Kidney capillary endothelial cell (primary cell): ENCODE data around the gene HCFC1.
"Not testable (repeated sequence)": the region's sequence is repeated elsewhere in the genome, so short reads cannot be mapped to it uniquely, and the experiment has no call there.

Source experiments
- DNase-seq: peaks from one replicate; pipeline ENCODE4 v3.0.0-alpha.2; 2018; ENCODE audit warnings: low spot score

The HCFC1 gene

DNA sequence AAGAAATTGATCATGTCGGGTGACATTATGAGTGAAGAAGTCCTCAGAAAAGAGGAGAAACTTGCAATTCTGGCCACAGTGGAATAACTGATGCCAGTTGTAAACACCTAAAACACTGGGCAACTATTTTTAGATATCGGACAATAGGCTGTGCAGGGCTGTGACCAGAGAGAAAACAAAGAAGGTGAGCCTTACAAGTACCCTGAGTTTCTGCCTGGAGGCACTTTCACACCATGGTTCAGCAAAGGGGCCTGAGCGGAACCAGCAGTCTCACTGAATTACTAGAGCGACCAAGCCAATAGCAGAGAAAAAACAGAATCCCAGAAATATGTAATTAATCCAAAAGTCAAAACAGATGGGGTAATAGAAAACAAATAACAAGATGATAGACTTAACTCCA lies 36.9 kb upstream of the HCFC1 start:
- DNase-seq = no peak

DNA sequence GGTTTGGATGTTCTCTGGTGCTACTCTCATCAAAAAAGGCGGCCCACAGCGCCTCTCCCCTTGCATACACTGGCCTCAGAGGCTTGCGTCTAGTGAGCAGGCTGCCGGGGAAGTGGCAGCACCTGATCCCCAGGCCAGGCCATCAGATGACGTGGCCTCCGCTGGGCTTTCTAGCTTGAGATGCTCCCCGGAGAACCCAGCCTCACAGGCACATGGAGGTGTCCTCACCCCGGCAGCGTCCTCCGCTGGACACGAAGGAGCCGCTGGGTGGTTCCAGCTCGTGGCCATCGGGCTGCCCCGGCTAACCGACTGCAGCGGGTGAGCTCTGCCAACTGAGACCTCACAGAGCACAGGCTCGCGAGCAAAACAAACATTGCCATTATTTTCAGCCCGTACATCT lies 35.3 kb upstream of the HCFC1 start:
- no peak for DNase-seq

DNA sequence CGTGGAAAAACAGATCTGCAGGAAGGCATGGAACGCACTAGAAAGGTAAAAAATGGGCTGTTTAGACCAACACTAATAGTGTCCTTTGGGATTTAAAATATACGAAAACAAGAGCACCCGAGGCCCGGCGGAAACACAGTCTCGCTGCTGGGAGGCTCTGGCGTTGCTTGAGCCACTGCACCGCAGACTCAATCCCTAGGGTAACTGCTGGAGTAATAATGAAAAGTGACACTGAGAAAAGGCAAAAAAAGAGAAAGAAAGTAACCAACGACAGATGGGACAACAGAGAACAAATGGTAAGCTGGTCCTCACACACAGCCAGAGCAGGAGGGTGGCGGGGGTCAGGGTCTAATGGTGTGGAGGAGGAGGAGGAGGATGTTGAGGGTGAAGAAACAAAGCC lies 32.7 kb upstream of the HCFC1 start:
- no peak for DNase-seq

DNA sequence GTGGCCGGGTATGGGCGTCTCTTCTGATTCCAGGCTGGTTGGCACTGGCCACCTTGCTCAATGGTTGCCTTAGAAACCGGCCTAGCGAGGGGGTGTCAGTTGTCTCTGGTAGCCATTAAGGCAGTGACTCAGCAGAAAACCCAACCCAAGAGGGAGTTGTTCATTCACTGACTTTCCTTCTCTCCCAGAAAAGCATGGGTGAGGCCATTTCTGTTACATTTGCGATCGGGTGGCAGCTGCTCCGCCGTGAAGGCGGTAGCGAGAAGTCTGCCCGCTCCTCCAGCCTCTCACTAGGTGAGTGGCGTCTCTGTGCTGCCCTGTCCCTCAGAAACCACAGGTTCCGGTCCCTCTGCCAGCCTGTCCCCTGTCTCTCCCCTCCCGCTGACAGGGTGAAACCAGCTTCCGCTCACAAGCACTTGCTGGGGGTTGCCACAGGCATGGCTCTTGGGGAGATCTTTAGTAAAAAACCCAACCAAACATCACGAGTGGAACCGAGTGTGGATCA lies 30.6 kb upstream of the HCFC1 start:
- DNase-seq = no peak

DNA sequence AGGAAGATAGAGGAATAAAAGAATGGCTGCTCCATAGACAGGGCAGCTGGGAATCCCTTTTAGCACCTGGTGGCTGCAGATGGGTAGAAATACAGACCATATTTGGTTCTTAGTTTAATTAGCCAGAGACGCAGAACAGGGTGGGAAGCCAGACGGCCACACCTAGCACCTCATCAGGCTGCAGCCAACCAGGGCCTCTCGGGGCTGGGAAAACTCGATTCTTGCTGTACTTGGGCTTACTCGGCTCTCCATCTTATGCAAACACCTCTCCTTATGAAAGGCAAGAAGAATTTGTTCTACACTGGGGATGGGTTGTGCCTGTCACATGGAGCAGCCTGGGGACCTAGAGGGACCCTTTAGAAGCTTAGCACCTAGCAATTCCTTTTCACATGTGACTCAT lies 28.4 kb upstream of the HCFC1 start:
- no peak for DNase-seq

DNA sequence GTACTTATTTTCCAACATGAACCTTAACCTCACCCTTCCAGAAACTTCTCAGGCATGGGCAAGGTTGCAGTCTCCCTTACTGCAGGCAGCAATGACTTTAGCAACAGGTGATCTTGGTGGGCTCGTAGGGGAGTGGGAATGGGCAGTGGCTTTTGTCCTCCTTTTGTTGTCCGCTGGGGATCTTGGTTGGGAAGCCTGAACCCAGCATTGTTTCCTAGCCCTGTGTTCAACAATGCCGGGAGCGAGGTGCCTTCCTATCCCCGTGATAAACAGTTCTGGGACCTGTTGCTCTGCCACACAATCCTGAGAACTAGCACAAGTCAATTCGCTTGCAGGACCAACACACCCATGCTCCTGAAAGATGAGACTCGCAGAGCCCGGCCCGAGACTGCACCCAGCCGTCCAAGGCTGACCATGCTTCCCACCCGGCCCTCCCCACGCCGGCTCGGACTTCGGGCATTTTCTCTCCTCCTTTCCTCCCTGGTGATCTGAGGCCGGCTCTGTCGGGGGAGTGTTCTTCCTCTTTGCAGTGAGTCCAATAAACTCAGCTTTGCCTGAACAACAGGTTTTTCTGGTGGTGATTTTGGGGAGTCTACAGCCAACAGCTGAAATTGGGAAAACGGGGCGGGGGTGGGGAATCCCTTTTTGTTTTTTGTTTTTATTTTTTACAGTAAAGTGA lies 27.9 kb upstream of the HCFC1 start:
- DNase-seq = no peak

DNA sequence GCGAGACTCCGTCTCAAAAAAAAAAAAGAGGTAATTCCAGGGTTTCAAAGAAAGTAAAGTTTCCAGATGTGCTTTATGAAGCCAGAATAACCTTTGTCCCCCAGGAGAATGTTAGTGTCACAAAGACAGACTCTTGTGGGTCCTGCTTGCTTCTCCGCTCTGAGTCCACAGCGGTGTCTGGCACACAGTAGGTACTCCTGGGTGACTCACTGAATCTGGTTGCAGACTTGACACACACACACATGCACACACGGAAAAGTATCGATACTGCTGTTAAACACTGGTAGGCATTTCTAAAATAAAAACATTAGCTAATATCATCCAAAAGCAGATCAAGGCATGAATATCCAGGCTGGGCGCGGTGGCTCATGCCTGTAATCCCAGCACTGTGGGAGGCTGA lies 23.9 kb upstream of the HCFC1 start:
- no peak for DNase-seq

DNA sequence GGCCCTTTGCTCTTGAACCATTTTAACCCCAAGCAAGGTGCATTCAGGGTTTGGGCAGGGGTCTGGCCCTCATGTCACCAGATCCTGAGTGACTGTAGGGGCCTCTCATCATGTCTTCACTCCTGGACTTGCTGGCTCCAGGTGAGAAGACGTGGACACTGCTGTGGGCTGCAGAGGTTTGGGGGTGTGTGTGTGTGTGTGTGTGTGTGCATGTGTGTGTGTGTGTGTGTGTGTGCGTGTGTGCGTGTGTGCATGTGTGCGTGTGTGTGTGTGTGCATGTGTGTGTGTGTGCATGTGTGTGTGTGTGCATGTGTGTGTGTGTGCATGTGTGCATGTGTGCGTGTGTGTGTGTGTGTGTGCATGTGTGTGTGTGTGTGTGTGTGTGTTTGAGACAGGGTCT lies 22.8 kb upstream of the HCFC1 start:
- not testable (repeated sequence) for DNase-seq

DNA sequence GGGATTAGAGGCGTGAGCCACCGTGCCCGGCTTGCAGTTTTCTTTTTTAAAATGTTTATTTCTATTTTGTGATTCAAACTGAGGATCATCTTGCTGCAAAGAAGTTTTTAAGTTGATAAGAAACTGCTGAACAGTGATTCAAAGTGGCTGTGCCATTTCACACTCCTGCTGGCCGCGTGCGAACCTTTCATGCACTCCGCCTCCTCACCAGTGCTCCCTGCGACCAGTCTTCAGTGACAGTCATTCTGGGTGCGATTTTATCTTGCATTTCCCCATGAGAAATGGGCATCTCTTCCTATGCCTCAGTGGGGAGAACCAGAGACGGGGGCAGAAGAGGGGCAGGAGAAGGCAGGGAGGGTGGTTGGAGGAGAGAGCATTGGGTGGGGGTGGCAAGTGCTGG lies 22.4 kb upstream of the HCFC1 start:
- DNase-seq = no peak

DNA sequence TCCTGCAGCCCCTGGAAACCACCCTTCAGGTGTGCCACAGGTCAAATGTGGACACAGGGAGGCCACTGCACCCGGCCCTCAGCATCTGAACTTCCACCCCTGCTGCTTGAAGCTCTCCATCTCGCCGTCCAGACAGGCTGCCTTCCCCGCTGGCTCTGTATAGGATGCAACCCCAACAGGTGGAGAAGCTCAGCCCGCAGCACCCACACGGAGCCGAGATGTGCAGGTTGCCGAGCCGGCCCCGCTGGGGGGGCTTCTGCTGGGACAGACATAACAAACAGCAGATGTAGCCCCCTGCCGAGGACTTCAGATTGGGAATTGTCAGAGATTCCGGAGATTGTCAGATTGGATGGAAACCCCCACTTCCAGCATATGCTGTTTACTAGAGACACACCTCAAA lies 21.5 kb upstream of the HCFC1 start:
- DNase-seq = no peak

DNA sequence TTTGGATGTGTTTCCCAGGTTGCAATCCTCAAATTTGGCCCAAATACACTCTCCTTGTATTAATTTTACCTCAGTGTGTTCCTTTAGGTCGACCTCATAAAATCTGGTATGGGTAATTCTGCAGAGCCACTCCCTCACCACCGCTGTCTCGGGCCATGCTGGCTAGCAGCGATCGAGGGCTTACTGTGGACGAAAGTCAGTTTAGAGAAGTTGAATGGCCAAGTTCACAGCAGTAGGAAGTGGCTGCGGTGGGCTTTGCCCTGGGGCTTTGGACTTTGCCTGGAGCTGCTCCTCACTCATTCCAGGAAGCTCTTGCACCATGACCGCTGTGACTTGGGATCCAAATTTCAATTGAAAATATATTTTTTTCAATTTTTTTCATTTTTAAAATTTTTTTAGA lies 20.6 kb upstream of the HCFC1 start:
- no peak for DNase-seq

DNA sequence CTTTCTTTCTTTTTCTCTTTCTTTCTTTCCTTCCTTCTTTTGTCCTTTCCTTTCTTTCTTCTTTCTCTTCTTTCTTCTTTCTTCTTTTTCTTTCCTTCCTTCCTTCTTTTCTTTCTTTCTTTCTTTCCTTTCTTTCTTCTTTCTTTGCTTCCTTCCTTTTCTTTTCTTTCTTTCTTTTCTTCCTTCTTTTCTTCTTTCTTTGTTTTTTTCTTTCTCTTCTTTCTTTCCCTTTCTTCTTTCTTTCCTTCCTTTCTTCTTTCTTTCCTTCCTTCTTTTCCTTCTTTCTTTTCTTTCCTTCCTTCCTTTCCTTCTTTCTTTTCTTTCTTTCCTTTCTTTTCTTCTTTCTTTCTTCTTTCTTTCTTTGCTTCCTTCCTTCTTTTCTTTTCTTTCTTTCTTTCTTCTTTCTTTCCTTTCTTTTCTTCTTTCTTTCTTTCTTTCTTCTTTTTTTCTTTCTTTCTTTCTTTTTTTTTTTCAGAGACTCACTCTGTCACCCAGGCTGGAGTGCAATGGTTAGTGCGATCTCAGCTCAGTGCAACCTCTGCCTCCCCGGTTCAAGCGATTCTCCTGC lies 19.5 kb upstream of the HCFC1 start:
- no peak for DNase-seq

DNA sequence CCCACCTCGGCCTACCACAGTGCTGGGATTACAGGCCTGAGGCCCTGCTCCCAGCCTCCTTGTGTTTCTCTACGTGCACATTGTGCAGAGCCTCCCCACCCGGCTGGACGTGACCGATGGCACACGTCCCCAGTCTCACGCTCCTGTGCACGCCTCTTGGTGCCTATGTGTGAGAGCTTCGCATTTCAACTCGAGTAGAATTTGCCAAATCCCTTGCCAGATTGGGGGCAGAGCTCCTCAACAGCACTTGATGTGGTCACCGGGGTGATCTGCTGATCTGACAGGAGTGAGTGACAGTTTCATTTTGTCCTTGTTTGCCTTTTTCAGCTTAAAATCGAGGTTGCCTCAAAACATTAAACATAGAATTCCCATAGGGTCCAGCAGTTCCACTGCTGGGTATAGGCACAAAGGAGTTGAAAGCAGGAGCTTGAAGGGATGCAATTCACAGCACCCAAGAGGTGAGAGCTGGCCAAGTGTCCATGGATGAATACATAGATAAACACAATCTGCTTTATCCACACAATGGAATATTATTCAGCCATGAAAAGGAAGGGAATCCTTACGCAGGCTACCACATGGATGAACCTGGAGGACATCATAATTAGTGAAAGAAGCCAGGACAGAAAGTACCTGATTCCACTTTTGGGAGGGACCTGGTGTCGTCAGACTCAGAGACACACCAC lies 18.5 kb upstream of the HCFC1 start:
- no peak for DNase-seq

DNA sequence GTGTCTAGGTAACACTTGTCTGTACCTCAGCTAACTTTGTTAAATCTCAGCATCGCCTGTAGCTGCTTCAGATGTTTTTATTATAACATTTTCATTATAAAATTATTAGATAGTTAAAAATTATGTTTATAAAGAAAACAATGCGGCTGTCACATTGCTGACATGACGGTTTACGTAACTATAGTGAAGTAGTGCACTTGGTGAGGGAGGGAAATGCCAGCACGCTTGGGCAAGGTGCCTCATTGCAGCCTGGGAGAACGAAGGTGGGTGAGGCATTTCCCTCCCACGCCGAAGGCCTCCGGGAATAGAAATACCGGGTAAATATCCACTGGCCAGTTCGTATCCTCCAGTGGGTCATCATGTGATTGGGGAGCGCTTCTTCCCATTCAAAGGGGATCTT lies 16.9 kb upstream of the HCFC1 start:
- DNase-seq = no peak

DNA sequence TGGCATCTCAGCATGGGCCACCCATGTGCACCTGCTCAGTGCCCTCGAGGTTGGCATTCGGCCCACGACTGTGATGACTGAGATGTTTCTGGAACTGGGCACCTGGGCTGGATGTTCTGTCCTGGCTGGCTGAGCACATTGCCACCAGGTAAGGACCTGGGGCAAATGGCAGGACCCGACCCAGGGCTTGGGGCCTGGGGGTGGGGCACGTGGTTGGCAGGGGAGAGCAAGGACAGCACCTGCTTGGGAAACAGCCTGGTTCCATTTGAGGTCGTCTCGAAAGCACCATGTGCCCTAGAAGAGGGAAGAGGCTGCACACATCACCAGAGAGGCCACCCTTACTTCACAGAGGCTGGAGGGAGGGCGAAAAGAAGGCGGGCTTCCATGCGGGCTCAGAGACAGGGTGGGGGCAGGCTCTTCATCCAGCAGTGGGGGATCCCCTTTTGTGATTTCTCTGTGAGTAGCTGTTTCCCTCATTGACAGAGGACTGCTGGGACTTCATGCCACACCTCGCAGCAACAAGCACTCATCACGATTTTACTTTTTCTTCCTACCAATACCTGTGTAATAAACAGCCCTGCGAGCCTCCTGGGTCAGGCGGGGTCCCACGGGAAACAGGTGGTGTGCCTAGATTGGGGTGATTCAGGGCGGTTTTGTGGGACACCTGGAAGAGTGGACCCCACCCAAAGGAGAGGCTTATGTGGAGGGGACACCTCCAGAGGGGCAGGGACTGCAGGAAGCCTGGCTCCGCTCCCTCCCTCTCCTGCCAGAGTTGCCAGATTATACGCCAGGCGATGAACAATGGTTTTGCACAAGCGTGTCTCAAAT lies 12.9 kb upstream of the HCFC1 start:
- DNase-seq = no peak

DNA sequence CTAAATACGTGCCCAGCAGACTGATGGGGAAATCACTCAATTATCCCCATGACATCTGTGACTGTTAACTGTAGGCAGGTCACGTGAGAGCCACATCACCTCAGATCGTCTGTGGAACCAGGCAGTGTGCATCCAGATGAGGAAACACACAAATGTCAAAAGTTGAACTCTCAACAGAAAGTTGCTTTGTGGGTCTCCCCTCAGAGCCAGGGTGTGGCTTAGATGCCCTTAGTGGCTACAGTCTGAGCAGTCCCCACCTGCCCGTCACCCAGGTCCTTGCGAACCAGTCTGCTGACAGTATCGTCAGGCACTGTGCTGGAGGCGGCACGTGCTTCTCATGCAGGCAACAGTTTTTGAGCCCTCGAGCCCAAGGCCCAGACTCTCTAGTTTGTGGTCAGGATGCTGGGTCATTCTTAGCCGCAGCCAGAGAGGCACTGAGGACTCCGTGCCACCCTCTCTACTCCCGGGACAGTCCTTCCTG lies 11.7 kb upstream of the HCFC1 start:
- no peak for DNase-seq

DNA sequence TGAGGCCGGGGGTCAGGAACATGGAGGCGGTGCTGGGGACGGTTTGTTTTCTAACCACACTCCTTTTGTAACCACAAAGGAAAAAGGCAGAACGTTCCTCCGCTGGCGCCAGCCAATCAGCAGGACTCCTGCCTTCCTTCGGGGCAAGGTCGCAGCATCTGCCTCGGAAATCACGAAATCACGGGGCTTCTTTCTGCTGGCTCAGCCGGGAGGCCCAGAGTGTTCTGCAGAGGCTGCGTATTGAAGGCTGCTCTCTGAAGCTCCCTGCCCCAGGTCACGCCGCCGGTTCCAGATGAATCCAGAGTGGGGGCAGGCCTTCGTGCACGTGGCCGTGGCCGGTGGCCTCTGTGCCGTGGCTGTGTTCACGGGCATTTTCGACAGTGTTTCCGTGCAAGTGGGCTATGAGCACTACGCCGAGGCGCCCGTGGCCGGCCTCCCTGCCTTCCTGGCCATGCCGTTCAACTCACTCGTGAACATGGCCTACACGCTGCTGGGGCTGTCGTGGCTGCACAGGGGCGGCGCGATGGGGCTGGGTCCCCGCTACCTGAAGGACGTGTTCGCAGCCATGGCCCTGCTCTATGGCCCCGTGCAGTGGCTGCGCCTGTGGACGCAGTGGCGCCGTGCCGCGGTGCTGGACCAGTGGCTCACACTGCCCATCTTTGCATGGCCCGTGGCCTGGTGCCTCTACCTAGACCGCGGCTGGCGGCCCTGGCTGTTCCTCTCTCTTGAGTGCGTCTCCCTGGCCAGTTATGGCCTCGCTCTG lies 10.3 kb upstream of the HCFC1 start:
- no peak for DNase-seq

DNA sequence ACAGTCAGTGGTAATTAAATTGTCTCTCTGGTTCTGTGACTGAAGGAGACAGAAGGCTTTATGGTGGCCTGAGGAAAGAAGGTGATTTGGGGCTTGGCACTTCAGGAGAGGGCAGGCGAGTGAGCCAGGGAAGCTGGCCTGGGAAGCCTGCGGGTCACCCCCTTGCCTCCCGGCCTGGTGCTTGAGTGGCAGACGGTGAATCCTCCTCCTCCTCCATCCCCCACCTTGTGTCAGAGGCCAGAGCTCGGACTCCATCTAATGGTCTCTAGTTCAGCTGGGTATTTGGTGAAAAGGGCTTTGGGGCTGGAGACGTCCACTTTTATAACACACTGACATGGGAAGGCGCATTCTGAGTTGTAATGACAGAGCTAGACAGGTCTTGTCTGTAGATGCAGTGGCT lies 9.6 kb upstream of the HCFC1 start:
- no peak for DNase-seq

DNA sequence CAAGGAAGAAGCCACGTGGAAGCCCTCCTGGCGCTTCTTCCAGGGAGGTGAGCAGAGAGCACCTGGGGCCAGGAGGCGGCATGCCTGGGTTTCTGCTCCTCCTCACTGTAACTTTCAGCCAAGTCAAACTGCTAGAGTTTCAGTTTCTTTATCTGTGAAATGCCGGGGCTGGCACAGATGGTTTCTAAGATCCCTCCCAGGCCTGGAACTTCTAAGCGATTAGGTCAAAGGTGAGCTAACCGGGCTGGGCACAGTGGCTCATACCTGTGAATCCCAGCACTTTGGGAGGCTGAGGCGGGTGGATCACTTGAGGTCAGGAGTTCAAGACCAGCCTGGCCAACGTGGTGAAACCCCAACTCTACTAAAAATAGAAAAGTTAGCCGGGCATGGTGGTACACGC lies 8.8 kb upstream of the HCFC1 start:
- DNase-seq = not testable (repeated sequence)

DNA sequence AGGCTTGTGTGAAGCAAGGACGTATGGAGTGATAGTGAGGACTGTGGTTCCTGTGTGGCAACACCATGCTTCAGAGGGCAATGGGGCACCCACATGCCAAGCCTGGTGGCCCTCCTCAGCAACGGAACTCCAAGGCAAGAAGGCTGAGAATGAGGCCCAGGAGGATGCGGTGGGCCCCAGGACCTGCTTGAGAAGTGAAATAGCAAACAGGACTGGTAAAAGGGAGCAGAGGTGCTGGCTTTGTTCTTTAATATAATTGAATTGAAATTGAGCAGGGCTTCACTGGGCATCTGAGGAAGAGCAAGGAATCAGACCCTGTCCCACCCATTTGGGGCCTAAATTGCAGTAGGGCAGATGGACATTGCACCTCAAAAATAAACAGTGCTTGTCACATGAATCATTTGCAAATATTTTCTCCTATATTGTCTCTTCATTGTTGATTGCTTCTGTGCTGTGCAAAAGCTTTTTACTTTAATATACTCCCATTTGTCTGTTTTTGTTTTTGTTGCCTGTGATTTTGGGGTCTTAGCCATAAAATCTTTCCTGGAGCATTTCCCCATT lies 3.2 kb upstream of the HCFC1 start:
- DNase-seq = no peak

DNA sequence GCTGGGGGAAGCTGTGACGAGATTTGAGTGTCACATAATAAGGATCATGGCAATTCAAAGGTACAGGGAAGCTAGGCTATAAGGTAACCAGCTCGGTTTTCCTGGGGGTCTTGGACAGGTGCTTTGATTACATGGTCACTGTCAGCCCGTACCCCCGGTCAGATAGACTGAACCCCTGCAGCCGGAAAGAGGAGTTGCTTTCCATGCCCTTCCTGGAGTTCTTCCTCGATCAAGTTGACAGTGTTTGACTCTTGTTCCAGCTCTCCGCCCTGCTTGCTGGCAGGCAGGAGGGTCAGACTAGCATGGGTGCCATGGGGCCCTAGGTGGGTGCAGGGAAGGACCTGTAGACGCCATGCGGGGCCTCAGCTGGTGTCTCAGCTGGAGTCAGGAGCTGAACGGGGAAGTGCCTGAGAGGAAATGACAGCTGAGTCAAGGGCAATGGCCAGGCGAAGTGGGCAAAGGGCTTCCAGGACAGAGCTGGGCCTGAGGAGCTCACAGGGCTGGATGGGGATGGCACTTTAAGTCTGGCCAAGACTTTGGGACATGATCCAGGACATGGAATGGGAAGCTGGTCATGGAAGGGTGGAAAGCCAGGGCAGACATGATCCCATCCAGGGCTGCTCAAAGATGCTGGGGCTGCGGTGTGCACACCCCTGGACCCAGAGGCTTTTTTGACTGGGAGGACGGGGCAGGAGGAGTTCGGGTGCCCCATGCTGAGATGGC lies 2.5 kb upstream of the HCFC1 start:
- DNase-seq = no peak
